Stimulated activated naive CD4-positive, alpha-beta T cell (primary cell): ENCODE data around the gene SPOCK1.

Source experiments
- DNase-seq, 6 experiments: peaks; one replicate each; lab custom pipeline; 2025; lab: John Stamatoyannopoulos, UW

The SPOCK1 gene

GRCh38 chr5:137192293-137192743 lies 306.8 kb downstream of the SPOCK1 start:
- no peak for DNase-seq

GRCh38 chr5:137191179-137191578 lies 307.9 kb downstream of the SPOCK1 start:
- no peak for DNase-seq

GRCh38 chr5:137190441-137190840 lies 308.7 kb downstream of the SPOCK1 start:
- DNase-seq = no peak

- no peak for DNase-seq
Measured at GRCh38 chr5:137190031-137190430, 309.1 kb downstream of the SPOCK1 start.

GRCh38 chr5:137188566-137188965 lies 310.6 kb downstream of the SPOCK1 start:
- DNase-seq = no peak

GRCh38 chr5:137186759-137187461 lies 312.2 kb downstream of the SPOCK1 start:
- DNase-seq = no peak

- DNase-seq = no peak
Measured at GRCh38 chr5:137185193-137185592, 313.9 kb downstream of the SPOCK1 start.

- DNase-seq = no peak
Measured at GRCh38 chr5:137184734-137185133, 314.4 kb downstream of the SPOCK1 start.

GRCh38 chr5:137182576-137182975 lies 316.6 kb downstream of the SPOCK1 start:
- DNase-seq = no peak

- DNase-seq = no peak
Measured at GRCh38 chr5:137181667-137182066, 317.5 kb downstream of the SPOCK1 start.

GRCh38 chr5:137179203-137179602 lies 319.9 kb downstream of the SPOCK1 start:
- no peak for DNase-seq

- no peak for DNase-seq
Measured at GRCh38 chr5:137176609-137177008, 322.5 kb downstream of the SPOCK1 start.

GRCh38 chr5:137176126-137176525 lies 323.0 kb downstream of the SPOCK1 start:
- DNase-seq = no peak

GRCh38 chr5:137174196-137174595 lies 324.9 kb downstream of the SPOCK1 start:
- DNase-seq = no peak

- DNase-seq = no peak
Measured at GRCh38 chr5:137172258-137172657, 326.9 kb downstream of the SPOCK1 start.

GRCh38 chr5:137167187-137167586 lies 331.9 kb downstream of the SPOCK1 start:
- DNase-seq = no peak

GRCh38 chr5:137164961-137165360 lies 334.2 kb downstream of the SPOCK1 start:
- DNase-seq = no peak

GRCh38 chr5:137164536-137164935 lies 334.6 kb downstream of the SPOCK1 start:
- DNase-seq = no peak

- DNase-seq = no peak
Measured at GRCh38 chr5:137158691-137159090, 340.4 kb downstream of the SPOCK1 start.

GRCh38 chr5:137156180-137156579 lies 342.9 kb downstream of the SPOCK1 start:
- DNase-seq = no peak

- no peak for DNase-seq
Measured at GRCh38 chr5:137155261-137156000, 343.7 kb downstream of the SPOCK1 start.

GRCh38 chr5:137152616-137153015 lies 346.5 kb downstream of the SPOCK1 start:
- no peak for DNase-seq

- no peak for DNase-seq
Measured at GRCh38 chr5:137148655-137149054, 350.5 kb downstream of the SPOCK1 start.
